Glutamatergic neuron (in vitro differentiated cells): Measurements from ENCODE around the gene SLC38A5. TPM values are rescaled to one million over a fixed set of nuclear protein-coding genes. Genes with fewer than 3 reads are reported as not detected.
"Not testable (repeated sequence)": the region's sequence is repeated elsewhere in the genome, so short reads cannot be mapped to it uniquely, and the experiment has no call there.

Source experiments
- DNase-seq: peaks from one replicate; pipeline ENCODE4 v3.0.0; 2022
- H3K27ac Mint-ChIP-seq: one replicate; pipeline ENCODE4 v1.8.0; 2020; ENCODE audit warnings: mild to moderate bottlenecking, mixed read lengths, inconsistent platforms; ENCODE audit not compliant: unreplicated experiment
- H3K27me3 Mint-ChIP-seq: one replicate; pipeline ENCODE4 v1.8.0; 2020; ENCODE audit warnings: mild to moderate bottlenecking, moderate library complexity, mixed read lengths, inconsistent platforms; ENCODE audit not compliant: unreplicated experiment
- H3K36me3 Mint-ChIP-seq: one replicate; pipeline ENCODE4 v1.8.0; 2020; ENCODE audit warnings: mild to moderate bottlenecking, mixed read lengths, inconsistent platforms; ENCODE audit not compliant: unreplicated experiment
- H3K4me1 Mint-ChIP-seq: one replicate; pipeline ENCODE4 v1.8.0; 2020; ENCODE audit warnings: mild to moderate bottlenecking, low read depth, mixed read lengths, inconsistent platforms; ENCODE audit not compliant: unreplicated experiment
- H3K4me3 Mint-ChIP-seq: one replicate; pipeline ENCODE4 v1.8.0; 2020; ENCODE audit warnings: mild to moderate bottlenecking, mixed read lengths, inconsistent platforms; ENCODE audit not compliant: unreplicated experiment
- H3K9me3 Mint-ChIP-seq: one replicate; pipeline ENCODE4 v1.8.0; 2020; ENCODE audit warnings: mild to moderate bottlenecking, moderate library complexity, mixed read lengths, inconsistent platforms; ENCODE audit not compliant: unreplicated experiment
- total RNA-seq: library from RNA; stranded (reverse); fragmentation: NEBNext Ultra II Directional; extraction: Animal tissue kit (Norgen Biotek cat#: 25700); gene quantifications from one replicate; pipeline ENCODE4 v1.2.1, GENCODE V29; 2021; ENCODE audit not compliant: unreplicated experiment
- TF ChIP-seq, protein P1 (sequence below): fragments of 200-600 bp; sonication (generic); IDR thresholded peaks from one replicate; pipeline ENCODE4 v1.5.0; 2021; ENCODE audit not compliant: partially characterized antibody, unreplicated experiment

The SLC38A5 gene
- total RNA-seq, 1 donor from 2014 or later: 136 TPM

DNA sequence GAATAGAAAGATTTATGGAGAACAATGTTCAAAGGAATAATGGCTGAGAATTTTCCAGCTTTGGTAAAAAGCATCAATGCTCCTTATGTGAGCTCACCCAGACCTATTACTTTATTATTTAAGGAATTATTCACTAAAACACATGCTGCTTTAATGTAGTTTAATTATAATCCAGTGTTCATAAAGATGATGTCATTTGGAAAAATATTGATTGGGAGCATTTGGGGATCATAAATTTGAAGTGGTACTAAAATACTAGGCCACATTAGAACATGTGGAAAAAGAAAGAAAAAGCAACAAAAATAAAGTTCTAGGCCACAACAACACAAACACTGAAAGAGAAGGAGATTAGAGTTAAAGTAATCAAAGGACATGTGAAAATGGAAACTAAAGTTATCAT is 20.0 kb downstream of the SLC38A5 start:
- TF ChIP-seq, protein P1, sequence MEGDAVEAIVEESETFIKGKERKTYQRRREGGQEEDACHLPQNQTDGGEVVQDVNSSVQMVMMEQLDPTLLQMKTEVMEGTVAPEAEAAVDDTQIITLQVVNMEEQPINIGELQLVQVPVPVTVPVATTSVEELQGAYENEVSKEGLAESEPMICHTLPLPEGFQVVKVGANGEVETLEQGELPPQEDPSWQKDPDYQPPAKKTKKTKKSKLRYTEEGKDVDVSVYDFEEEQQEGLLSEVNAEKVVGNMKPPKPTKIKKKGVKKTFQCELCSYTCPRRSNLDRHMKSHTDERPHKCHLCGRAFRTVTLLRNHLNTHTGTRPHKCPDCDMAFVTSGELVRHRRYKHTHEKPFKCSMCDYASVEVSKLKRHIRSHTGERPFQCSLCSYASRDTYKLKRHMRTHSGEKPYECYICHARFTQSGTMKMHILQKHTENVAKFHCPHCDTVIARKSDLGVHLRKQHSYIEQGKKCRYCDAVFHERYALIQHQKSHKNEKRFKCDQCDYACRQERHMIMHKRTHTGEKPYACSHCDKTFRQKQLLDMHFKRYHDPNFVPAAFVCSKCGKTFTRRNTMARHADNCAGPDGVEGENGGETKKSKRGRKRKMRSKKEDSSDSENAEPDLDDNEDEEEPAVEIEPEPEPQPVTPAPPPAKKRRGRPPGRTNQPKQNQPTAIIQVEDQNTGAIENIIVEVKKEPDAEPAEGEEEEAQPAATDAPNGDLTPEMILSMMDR: no peak
- Mint-ChIP-seq H3K27ac (no peak overlapping the region), H3K4me1 (no peaks in the 10 kb centered on the region), H3K27me3 (no peaks in the 10 kb centered on the region), H3K9me3 (no peaks in the 10 kb centered on the region), H3K36me3 (no peaks in the 10 kb centered on the region), H3K4me3 (no peak overlapping the region)
- no peak for DNase-seq

DNA sequence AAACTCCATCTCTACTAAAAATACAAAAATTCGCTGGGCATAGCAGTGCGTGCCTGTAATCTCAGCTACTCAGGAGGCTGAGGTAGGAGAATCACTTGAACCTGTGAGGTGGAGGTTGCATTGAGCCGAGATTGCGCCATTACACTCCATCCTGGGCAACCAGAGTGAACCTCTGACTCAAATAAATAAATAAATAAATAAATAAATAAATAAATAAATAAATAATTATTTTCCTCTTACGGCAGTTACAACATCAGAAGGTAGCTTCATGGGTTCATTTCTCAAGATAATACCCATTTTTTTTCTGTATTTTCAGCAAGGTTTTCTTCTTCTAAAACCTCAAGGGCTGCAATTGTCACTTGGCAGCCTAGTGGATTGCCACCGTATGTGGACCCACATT is 22.9 kb downstream of the SLC38A5 start:
- H3K27me3 Mint-ChIP-seq, H3K27ac Mint-ChIP-seq, H3K36me3 Mint-ChIP-seq, H3K9me3 Mint-ChIP-seq, DNase-seq, H3K4me3 Mint-ChIP-seq, H3K4me1 Mint-ChIP-seq: not testable (repeated sequence)

DNA sequence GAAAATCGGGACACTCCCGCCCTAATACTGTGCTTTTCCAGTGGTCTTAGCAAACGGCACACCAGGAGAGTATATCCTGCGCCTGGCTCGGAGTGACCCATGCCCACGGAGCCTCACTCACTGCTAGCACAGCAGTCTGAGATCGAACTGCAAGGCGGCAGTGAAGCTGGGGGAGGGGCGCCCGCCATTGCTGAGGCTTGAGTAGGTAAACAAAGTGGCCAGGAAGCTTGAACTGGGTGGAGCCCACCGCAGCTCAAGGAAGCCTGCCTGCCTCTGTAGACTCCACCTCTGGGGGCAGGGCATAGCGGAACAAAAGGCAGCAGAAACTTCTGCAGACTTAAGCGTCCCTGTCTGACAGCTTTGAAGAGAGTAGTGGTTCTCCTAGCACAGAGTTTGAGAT is 36.3 kb downstream of the SLC38A5 start:
- not testable (repeated sequence) for H3K9me3 Mint-ChIP-seq, H3K4me1 Mint-ChIP-seq, DNase-seq

DNA sequence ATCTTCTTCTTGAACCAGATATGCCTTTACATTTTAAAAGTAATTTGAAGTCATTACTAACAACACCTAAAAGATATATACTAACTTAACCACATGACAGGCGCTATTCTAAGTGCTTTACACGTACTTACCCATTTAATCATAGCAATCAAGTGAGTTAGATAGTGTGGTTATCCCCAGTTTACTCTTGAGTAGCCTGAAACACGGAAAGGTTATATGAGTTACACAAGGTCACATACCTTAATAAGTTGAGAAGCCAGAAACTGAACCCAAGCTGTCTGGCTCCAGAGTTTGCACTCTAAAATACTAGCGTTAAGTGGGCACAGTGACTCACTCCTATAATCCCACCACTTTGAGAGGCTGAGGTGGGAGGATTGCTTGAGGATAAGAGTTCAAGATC is 39.9 kb downstream of the SLC38A5 start:
- H3K4me1 Mint-ChIP-seq, H3K27me3 Mint-ChIP-seq, H3K36me3 Mint-ChIP-seq, DNase-seq, H3K9me3 Mint-ChIP-seq, H3K4me3 Mint-ChIP-seq, H3K27ac Mint-ChIP-seq: not testable (repeated sequence)

More for the DNA sequence above, 36.3 kb downstream of the SLC38A5 start:
- not testable (repeated sequence) for H3K27ac Mint-ChIP-seq, H3K27me3 Mint-ChIP-seq, H3K4me3 Mint-ChIP-seq, H3K36me3 Mint-ChIP-seq

DNA sequence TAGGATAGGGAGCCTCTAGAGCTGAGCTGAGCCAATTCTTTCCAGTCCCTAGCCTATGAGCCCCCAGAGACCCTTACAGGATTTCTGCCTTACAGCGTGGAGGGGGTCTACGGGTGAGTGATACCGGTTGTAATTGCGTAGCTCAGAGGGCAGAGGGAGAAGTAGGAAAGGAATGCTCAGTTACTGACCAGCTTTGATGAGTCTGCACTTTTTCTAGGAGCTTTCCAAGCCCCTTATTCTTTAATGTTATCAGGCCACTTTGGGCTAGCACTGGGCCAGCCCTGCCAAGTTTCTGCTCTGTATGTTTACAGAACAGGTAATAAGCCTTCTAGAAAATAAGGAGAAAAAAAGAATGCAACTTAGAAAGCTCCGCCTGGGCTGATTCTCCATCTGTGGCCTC is 40.5 kb downstream of the SLC38A5 start:
- not testable (repeated sequence) for H3K27ac Mint-ChIP-seq, DNase-seq, H3K36me3 Mint-ChIP-seq, H3K27me3 Mint-ChIP-seq, H3K4me3 Mint-ChIP-seq, H3K9me3 Mint-ChIP-seq, H3K4me1 Mint-ChIP-seq

DNA sequence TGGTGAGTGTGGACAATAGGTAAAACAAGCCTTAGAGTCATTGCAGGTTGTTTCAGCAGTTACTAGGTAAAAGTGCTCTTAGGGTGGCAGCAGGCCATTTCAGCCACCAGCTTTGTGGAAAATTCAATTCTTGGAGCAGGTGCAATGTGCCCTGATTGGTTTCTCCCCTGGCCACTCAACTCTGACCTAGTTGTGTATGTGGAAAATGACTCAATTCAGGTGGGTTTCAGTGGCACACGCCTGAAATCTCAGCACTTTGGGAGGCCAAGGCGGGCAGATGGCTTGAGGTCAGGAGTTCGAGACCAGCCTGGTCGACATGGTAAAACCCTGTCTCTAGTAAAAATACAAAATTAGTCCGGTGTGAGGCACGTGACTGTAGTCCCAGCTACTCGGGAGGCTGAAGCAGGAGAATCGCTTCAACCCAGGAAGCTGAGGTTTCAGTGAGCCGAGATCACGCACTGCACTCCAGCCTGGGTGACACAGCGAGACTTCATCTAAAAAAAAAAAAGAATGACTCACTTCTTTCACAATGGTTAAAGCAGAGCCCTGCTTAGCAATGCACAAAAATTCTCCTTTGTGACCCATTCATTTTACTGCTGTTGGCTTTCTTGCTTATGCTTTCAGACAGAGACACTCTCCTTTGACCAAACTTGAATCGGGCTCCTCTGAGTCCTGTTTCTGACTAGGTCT is 42.9 kb downstream of the SLC38A5 start:
- H3K27me3 Mint-ChIP-seq, H3K4me3 Mint-ChIP-seq, H3K36me3 Mint-ChIP-seq, DNase-seq, H3K4me1 Mint-ChIP-seq, H3K27ac Mint-ChIP-seq, H3K9me3 Mint-ChIP-seq: not testable (repeated sequence)

DNA sequence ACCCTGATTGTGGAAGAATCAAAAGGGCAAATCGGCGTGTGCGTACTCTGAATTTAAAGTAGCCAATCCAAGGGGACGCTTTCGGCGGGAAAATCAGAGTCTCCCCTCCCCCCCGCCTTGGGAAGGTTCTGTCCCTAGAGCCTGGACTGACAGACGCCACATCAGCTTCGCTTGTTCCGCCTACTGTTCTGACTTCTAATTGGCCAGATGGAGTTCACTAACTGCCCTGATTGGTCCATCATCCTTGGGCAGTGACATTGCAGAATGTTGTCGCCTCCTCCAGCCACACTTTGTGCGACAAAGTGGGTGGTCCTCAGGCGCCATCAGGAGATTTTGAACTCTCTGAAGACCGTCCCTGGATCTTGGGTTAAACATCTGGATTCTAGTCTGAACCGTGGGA is 58.2 kb downstream of the SLC38A5 start, which contains the start of gene SSX4B:
Gene SSX4B (minus strand): TSS at position 101 of the 400 bp plus-strand sequence. CDS start 588 bp downstream, outside the sequence.
- not testable (repeated sequence) for DNase-seq, H3K4me3 Mint-ChIP-seq, H3K27ac Mint-ChIP-seq, H3K27me3 Mint-ChIP-seq, H3K36me3 Mint-ChIP-seq, H3K9me3 Mint-ChIP-seq, H3K4me1 Mint-ChIP-seq

Other genes with a start within 250 kb of the SLC38A5 start
- not detected for gene SSX1, start 214.9 kb downstream of the SLC38A5 start, total RNA-seq
- gene SSX3, start 113.6 kb downstream of the SLC38A5 start, total RNA-seq: not detected
- 0.71 TPM for gene SSX4, start 86.7 kb downstream of the SLC38A5 start, total RNA-seq
- gene SSX4B, start 58.3 kb downstream of the SLC38A5 start, total RNA-seq: 0.71 TPM
- gene FTSJ1, start 5.9 kb upstream of the SLC38A5 start, total RNA-seq: 87.6 TPM
- 18.6 TPM for gene PORCN, start 38.7 kb upstream of the SLC38A5 start, total RNA-seq
- 132 TPM for gene EBP, start 51.5 kb upstream of the SLC38A5 start, total RNA-seq
- 34.3 TPM for gene TBC1D25, start 69.5 kb upstream of the SLC38A5 start, total RNA-seq
- gene RBM3, start 104.2 kb upstream of the SLC38A5 start, total RNA-seq: 294 TPM
- 70.4 TPM for gene WDR13, start 127.2 kb upstream of the SLC38A5 start, total RNA-seq
- 2.6 TPM for gene WAS, start 213.5 kb upstream of the SLC38A5 start, total RNA-seq
- gene SUV39H1, start 226.5 kb upstream of the SLC38A5 start, total RNA-seq: 4.7 TPM